LHCN-M2 (cell line): ENCODE results near the gene PRKCE. TPM values are rescaled to one million over a fixed set of nuclear protein-coding genes. Genes with fewer than 3 reads are reported as not detected.

ENCODE experiments used
- DNase-seq: peaks from one replicate; pipeline ENCODE4 v3.0.0-alpha.2; 2012; ENCODE audit warnings: low read depth
- total RNA-seq: library from RNA; depleted of rRNA; stranded (reverse); fragments of >200 nt; gene quantifications from 2 replicates; pipeline ENCODE4 v1.2.3, GENCODE V29; 2014

The PRKCE gene
- total RNA-seq, 1 experiment from 2014 or later, result 6.0 TPM

DNA sequence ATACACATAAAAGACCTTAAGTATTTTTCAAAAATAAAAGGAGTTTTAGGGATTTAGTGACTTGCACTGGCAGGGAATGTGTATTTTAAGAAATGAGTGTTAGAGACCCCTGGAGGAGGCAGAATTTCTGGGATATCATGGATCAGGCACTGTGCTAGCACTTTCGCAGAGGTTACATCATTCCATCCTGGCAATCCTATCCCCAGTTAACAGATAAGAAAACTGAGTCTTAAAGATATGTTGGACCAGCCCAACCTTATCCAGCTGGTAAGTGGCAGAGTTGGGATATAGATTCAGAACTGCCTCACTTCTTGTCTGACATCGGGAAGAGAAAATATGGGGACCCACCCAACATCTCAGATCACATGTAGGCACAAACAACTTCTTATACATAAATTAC, 485.5 kb downstream of the PRKCE start:
- no peak for DNase-seq

DNA sequence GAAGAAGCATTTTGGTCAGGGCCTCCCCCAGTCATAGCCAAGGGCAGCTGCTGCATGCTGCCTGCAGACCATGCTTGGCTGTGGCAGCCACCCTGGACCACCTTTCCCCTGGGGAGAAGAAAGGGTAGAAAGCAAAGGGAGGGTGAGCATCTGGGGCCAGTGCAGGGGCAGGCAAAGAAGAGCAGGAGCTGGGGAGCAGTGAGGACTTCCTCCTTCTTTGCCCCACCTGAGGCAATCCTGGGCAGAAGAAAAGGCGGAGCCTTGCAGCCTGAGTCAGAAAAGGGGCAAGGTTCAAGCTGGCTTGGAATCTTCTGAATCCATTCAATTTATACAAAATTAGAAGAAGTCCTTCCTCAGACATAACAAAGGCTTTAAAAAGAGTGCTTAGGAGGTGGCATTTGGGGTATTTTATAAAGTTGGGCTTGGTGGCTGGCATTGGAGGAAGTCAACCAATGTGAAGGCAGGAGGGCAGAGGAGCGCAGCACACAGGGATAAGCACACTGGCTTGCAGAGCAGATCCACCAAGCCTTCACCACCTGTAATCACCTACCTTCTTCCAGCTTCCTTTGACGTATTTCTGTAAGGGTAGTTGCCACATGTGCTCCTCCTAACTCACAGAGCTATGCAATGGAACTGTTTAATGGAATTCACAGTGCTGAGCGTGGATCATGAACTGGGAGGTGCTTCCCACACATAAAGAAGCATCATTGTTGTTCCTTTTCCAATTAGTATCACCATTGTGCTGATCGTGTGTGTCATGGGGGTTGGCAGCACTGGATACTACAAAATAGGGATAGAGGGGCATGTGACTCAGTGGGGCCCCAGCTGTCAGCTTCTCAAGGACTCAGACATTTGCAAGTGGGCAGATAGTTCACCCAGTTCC, 491.3 kb downstream of the PRKCE start:
- no peak for DNase-seq

DNA sequence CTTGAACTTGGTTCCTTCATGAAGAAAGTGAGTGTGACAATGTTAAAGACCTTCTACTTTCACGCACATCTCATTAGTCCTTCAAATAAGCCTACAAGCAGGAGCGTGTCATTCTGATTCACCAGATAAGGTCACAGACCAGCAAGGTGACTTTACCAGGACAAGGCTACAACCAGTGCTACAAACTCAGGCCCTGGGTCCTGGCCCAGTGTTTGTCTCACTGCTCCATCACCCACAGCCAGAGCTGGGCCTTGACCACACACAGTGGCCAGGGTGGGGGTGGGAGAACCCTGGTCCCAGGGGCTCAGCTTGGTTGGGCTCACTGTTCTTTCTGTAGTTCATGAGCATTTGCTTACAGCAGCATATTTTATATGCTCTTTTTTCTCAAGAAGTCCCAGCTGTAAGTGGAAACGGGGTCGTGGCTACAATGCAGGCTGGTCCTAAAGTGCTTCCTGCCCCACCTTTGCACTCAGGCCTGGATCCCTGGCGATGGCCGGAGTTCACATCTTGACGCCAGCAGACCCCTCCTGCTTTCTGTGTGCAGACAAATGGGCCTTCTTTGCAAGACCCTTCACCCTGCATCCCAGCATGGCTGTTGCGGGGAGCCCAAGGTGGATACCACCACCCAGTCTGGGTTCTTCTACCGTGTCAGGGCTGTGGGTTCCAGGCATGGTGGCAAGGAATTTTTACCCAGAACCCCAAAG, 492.1 kb downstream of the PRKCE start:
- DNase-seq, result no peak

DNA sequence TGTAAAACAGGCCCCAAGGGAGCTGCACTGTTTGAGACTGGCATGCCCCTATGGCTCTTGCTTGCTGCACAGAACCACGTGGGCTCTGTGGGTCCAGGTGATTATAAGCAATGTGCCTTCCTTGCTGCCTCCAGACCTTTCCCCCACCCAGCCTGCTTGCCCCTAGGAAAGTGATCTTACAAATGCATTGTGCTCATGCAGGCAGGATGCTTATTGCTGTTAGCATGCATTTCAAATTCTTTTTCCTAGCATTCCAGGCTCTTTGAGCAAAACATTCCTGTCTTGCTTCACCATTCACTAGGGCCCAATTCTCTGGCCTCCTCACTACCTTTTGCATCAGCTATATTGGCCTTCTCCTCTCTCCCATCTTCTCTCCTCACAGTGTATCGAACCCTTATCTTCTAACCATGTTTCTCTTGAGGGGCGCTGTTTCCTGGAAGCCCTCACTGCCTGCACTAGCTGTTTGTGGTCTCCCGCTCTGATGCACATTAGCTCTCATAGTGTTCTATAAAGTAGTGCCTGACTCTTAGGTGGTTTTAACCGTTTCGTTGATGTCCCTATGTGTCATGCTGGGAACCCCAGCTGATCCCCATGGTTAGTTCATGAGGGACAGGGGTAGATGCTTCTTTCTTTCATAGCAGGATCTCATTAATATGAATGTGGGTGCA, 492.8 kb downstream of the PRKCE start:
- DNase-seq, result no peak

DNA sequence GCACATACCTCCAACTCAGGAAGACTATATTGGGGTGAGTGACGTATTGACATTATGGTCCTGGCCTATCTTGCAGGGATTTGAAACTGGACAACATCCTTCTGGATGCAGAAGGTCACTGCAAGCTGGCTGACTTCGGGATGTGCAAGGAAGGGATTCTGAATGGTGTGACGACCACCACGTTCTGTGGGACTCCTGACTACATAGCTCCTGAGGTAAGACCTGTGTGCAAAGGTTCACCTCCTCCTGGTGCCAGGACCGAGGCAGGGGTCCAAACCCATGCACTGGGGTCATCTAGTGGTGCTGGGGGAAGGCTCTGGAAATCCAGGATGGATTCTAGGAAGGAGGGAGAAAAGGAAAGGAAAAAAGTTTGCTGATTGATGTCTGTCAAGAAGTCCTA, 493.5 kb downstream of the PRKCE start:
- no peak for DNase-seq

DNA sequence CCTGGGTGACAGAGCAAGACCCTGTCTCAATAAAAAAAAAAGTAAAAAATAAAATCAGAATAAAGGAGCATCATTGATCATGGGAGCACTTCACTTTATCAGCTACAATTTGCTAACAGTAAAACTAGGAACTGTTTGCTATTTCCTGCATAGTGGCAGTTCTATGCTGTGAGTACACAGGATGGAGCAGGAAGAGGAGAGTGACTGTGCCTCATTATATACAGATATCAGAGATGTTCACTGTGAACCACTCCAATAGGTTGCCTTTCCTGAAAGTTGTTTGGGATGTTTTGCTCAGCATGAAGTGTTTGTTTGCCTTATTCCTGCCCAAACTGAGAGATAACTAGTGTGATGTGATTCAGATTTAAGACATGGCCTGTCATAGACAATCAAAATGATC, 494.4 kb downstream of the PRKCE start:
- no peak for DNase-seq

DNA sequence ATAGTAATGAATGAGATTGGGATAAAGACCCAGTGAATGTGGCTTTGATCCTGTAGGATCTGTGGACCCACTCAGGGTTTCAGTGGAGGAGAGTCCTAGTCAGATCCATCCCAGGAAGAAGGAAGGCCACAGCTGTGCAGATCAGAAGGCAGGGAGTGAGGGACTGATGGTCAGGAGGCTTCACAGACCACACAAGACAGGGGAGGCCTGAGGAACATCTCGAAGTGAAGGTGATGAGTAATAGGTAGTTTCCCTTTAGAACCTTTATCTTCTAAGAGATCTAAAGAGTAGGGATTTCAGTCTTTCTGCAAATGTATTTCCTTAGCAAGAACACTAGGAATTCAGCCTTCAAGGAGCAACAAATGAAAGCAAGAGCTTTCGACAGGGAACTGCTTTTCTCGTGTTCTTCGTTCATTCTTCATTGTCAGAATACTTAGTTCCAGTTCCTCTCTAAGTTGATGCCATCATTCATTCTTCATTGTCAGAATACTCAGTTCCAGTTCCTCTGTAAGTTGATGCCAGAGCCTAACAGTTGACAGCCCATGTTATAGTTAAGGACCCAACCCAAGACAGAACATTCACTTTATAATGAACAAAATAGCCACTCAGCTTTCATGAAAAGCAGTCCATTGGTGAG, 495.5 kb downstream of the PRKCE start:
- DNase-seq, result no peak

DNA sequence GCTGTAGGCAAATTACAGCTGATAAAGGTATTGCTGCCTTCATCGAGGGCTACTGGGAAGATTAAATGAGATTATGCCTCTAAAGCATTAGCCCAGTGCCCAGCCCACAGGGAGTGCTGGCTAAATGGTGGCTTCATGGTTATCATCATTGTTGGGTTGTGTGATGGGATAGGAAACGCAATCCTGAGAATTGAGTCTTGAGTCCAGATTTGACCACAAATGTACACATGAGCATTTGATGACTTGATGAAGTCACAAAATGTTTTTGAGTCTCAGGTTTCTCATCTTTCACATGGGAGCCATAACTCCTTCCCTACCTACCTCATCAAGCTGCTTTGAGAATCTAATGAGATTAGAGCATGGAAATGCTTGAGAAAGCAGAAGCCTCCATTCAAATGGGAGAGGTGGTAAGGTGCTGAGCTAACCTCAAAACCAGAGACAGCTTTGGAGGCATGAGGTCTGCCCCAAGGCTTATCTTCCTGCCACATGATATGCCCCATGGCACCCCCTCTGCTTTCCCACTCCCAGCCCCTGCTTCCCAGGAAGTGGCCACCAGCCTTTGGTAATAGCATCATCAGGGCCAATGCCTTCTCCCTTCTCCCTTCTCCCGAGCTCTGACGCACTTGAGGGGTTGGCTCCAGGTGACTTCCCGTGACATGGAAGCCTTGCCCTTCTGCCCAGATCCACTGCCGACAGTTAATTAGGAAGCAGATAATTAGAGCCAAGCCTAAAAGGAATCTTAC, 496.3 kb downstream of the PRKCE start:
- no peak for DNase-seq

DNA sequence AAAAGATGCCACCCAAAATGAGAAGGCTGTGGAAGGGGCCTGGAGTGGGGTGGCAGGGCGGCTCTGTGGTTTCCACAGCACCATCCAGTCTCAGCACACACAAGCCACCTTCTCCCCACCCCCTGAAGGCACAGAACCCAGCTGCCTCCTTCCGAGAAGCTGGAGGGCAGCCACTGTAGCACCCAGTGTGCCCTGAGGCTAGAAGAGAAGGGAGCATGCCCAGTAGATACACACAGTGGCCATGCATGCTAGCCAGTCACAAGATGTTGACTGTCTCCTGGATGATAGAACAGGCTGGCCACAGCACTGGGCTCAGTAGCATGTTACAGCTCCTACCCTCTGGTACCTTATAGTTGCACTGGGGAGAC, 496.9 kb downstream of the PRKCE start:
- DNase-seq, result no peak

DNA sequence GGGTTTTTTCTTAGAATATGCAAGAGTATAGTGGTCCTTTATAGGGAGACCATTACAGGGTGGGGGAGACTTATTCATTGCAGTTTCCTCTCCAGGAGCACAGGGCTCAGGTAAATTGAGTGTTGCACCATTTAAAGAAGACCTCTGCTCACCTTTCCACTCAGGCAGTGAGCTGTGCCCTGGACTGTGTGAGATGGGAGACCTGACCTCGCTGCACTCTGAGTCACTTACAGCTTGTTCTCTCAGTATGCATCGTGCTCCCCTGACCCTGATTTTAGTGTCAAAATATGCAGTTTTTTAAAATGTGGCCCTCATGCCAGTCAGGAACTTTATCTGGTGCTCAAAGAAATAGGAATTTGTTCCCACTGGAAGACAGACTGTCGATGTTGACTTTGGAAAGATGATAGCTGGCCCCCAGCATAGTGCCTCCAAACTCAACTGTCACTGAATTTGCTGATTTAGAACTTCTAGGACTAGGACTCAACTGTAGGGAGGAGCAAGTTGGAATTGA, 499.0 kb downstream of the PRKCE start:
- DNase-seq, result no peak

DNA sequence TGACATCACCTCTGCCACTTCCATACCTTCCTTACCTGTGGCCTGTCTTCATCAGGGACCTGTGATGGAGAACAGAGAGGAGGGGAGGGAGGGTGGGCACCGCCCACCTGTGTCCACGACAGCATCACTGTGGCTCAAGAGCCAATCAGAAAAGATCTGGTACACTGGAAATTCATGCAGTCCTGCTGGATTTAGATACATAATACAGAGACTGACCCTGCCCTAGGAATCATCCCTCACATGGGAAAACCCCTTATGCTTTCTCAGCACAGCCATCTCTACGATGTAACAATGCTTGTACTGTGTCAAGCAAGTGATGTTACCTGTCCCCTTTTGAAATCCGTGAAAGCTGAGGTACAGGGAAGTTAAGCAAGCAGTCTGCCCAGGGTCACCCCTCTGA, 500.1 kb downstream of the PRKCE start:
- no peak for DNase-seq

DNA sequence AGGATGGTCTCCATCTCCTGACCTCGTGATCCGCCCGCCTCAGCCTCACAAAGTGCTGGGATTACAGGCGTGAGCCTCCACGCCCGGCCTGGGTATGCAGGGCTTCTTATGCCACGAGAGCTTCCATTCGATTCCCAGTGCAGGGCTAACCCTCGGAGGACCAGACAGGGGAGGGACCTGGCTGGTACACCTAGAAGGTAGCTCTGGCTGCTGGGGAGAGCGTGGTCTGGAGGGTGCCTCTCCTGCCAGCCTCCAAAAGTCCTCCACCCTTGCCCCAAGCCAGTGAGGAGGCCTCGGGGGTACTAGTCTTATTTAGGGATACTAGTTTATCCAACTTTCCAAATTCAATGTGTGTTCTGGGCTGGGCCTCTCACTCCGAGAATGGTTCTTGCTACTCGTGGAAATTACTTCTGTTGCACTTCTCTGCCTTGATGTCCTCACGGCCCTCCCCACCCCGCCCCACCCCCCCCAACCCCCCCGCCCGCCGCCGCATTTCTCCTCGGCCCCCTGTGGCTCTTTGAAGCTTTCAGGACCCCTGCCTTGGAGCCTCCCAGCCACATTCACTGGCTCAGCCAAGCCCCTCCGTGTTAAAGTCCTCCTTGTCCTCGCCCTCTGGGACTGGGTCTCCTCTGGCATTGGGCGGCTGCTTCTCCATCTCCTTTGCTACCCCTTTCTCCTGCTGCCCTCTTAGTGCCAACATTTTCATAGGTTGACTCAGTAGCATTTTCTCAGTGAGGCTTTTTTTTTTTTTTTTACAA, 502.7 kb downstream of the PRKCE start:
- DNase-seq, result no peak

DNA sequence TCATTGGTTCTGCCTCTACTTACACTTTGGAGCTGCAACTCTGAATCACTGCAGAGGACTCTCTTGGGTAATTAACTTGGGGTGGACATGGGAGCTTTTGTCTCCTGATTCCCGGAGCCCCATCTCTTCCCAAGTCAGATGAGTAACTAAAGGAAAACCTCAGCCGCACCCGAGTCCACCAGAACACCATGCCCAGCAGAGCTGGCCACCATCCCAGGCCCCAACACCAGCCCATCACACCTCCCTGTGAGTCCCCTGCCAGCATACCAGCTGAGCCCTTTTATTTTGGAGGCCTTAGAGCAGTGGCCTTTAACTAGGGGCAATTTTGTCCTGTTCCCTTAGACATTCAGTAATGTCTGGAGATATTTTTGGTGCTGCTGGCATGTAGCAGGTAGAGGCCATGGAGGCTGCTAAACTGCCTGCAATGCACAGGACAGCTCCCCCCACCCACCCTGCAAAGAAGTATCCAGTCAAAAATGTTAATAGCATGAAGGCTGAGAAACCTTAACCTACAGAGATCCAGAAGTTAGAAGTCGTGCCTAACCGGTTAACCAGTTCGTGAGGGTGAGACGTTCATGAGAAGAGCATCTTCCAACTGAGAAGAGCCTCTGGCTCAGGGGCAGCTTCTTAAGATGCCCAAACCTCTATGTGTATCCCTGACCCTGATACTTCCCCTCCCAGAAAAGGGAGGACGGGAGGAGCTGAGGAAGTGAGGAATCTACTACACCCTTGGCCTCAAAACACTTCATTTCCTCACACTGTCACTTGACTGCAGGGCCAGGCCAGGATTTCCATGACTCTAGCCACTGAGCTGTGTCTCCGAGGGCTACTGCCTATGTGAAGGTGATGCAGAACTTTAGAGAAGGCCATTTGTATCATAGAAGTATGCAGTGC, 505.8 kb downstream of the PRKCE start:
- DNase-seq, result no peak

DNA sequence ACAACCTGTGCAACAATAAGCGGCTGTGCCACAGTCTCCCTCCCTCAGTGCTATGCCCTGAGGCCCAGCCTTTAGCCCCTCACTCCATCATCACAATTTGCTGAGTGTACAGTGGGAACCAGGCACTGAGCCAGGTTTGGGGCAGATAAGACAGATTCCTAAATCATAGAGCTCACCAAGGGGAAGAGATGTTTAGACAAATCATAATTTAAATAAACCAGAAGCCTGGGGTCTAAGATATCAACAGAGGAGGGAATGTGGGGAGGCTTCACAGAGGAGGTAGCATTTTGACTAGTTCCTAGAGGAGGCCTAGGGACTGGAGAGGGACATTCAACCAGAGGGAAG, 506.5 kb downstream of the PRKCE start:
- DNase-seq, result no peak

DNA sequence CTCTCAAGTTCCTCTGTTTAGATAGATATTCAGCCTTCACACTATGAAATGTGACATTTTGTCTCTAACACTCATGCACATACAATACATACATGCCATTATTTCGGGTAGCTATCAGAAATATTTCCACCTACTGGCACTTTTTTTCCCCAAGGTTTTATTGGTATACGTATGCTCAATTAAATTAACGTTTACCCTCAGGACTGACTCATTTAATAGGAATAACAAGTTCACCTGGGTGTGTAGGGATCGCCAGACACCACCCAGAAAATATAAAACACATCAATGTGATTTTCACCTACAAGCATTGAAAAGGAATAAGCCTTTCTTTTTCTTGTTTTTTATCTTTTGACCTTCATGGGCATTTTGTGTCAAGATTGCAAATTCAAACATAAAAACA, 507.2 kb downstream of the PRKCE start:
- DNase-seq, result no peak

DNA sequence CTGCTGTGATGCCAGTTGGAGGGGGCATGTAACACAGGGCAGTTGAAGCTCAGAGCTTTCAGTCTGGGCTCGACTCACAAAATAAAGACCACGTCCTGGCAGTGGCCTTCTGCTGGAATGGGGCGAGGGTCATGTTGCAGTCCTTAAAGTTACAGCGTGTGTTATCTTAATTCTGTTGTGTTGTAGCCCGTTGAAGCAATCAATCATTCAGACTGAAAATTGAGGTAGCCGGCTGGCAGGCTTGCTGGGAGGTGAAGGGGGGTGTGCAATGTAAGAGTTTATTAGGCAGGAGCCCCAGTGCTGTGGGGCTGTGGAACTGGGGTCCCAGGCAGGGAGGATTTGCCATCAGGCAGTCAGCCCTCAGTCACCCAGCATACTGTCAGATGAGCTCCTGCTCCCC, 508.9 kb downstream of the PRKCE start:
- no peak for DNase-seq

DNA sequence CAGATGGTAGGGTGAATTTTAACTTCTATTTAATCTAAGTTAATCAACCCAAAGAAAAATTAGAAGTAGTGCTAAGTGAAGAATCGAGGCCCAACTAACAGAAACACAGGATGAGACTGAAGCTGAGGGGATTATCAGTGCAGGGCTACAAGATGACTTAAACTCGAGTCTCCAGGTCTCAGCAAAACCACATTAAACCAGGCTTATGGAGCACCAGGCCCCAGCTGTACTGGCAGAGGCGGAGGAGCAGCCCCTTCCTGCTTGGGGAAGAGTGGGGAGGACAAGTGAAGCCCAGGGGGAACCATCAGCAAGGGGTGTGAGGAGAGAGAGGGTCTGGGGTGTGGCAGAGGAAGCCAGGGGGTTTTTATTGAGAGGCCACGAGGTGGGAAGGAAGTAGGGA, 509.8 kb downstream of the PRKCE start:
- DNase-seq, result no peak

DNA sequence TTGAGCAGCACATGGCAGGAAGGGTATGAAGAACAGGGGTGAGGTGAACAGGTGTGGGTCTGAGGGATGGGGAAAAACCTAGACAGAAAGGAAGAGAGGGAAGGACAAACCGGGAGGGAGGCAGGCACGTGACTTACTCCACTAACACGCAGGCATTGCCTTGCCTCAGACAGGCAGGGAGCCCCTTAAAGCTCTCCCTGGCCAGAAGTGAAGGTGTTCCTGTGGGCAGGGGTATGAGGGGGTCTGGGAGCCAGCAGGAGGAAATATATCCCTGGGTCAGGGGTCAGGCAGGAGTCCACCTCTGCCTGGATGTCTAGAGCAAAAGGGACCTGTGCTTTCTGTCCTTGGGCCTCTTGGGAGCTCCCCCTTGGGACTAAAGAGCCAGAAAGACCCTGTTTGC, 510.4 kb downstream of the PRKCE start:
- no peak for DNase-seq

DNA sequence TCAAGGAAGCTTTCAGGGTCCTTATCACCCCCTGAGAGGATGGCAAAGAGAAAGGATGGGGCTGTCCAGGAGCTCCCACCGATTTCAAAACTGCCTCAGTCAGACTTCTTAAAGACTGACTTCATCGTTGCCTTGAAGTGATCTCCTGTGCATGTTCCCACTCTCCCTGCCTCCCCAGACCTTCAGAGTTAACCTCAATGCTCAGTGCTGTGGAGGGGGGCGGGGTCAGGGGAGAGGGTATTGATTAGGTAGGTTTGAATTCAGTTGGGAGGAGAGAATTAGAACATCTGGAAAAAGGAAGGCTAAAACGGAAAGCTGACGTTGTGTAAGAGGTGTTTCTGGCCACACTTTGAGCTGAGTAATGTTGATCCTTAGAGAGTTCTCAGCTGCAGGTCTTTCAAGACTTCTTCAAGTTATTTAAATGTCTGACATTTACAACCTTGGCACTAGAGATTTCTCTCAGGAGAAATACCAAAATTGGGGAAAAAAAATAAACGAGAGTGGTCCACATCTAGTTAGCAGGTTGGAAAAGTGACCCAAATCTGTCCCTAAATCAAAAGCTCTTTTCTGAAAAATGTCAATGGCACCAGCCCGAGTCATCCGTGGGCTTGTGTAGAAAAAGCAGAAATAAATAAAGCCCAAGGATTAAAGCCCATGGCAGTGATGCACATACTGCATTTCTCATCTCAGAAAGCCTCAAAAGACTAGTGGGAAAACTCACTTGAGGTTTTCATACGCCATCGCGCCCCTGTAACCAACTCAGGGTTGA, 511.0 kb downstream of the PRKCE start:
- DNase-seq, result no peak
